T-helper 2 cell (primary cell): ENCODE measurements around the gene LCMT1.
A peak's percentile ranks its signal among the peaks of the same experiment; 100 is the strongest.
"Not testable (repeated sequence)": the region's sequence is repeated elsewhere in the genome, so short reads cannot be mapped to it uniquely, and the experiment has no call there.

Experiments used
- DNase-seq, 5 experiments: peaks; one replicate each; pipeline versions ENCODE4 v3.0.0 to v3.0.0-alpha.2; 2012 to 2022

LCMT1 gene

GRCh38 chr16:25148568-25149215 lies 37.1 kb downstream of the LCMT1 start:
- no peak for DNase-seq

- no peak for DNase-seq
Observed at GRCh38 chr16:25151996-25152395, 40.5 kb downstream of the LCMT1 start.

- DNase-seq: peak in 1 of 5 experiments; percentile 10
Observed at GRCh38 chr16:25155553-25156460, 44.3 kb downstream of the LCMT1 start.

- DNase-seq: no peak
Observed at GRCh38 chr16:25157271-25157875, 45.8 kb downstream of the LCMT1 start.

GRCh38 chr16:25158401-25158800 lies 46.9 kb downstream of the LCMT1 start:
- no peak for DNase-seq

- DNase-seq: no peak
Observed at GRCh38 chr16:25161753-25162367, 50.3 kb downstream of the LCMT1 start.

- no peak for DNase-seq
Observed at GRCh38 chr16:25163683-25164082, 52.1 kb downstream of the LCMT1 start.

- DNase-seq: no peak
Observed at GRCh38 chr16:25165284-25165683, 53.7 kb downstream of the LCMT1 start.

GRCh38 chr16:25167920-25168319 lies 56.4 kb downstream of the LCMT1 start:
- not testable (repeated sequence) for DNase-seq

GRCh38 chr16:25171390-25171789 lies 59.8 kb downstream of the LCMT1 start:
- DNase-seq: no peak

- no peak for DNase-seq
Observed at GRCh38 chr16:25172831-25173230, 61.3 kb downstream of the LCMT1 start.

- no peak for DNase-seq
Observed at GRCh38 chr16:25174285-25174684, 62.7 kb downstream of the LCMT1 start.

GRCh38 chr16:25176136-25176535 lies 64.6 kb downstream of the LCMT1 start:
- DNase-seq: no peak

GRCh38 chr16:25177512-25177830 lies 65.9 kb downstream of the LCMT1 start:
- no peak for DNase-seq

GRCh38 chr16:25177831-25178688 lies 66.5 kb downstream of the LCMT1 start:
- DNase-seq: no peak

GRCh38 chr16:25181236-25181635 lies 69.7 kb downstream of the LCMT1 start:
- peak in 1 of 5 experiments; percentile 48 for DNase-seq

GRCh38 chr16:25184771-25185170 lies 73.2 kb downstream of the LCMT1 start:
- DNase-seq: no peak

GRCh38 chr16:25187491-25187795 lies 75.9 kb downstream of the LCMT1 start:
- no peak for DNase-seq

- no peak for DNase-seq
Observed at GRCh38 chr16:25189305-25189704, 77.8 kb downstream of the LCMT1 start.

- DNase-seq: no peak
Observed at GRCh38 chr16:25192096-25192495, 80.6 kb downstream of the LCMT1 start.

GRCh38 chr16:25194273-25194878 lies 82.8 kb downstream of the LCMT1 start:
- DNase-seq: no peak

- no peak for DNase-seq
Observed at GRCh38 chr16:25198021-25198420, 86.5 kb downstream of the LCMT1 start.
